Fibroblast of upper back skin (primary cell): ENCODE measurements around the gene KIAA0232.
A peak's percentile ranks its signal among the peaks of the same experiment; 100 is the strongest.
"Not testable (repeated sequence)": the region's sequence is repeated elsewhere in the genome, so short reads cannot be mapped to it uniquely, and the experiment has no call there.

Experiments used
- DNase-seq: peaks from one replicate; pipeline ENCODE4 v3.0.0-alpha.2; 2013

KIAA0232 gene

GRCh38 chr4:6815029-6815836 lies 32.7 kb downstream of the KIAA0232 start:
- no peak for DNase-seq

- DNase-seq = no peak
These were observed 36.8 kb downstream of the KIAA0232 start for GRCh38 chr4:6819295-6819694.

GRCh38 chr4:6820695-6821094 lies 38.2 kb downstream of the KIAA0232 start:
- no peak for DNase-seq

GRCh38 chr4:6824071-6824470 lies 41.5 kb downstream of the KIAA0232 start:
- no peak for DNase-seq

GRCh38 chr4:6824772-6825402 lies 42.4 kb downstream of the KIAA0232 start:
- no peak for DNase-seq

GRCh38 chr4:6825403-6825802 lies 42.9 kb downstream of the KIAA0232 start:
- no peak for DNase-seq

GRCh38 chr4:6826781-6827508 lies 44.4 kb downstream of the KIAA0232 start:
- no peak for DNase-seq

GRCh38 chr4:6829086-6829485 lies 46.6 kb downstream of the KIAA0232 start:
- no peak for DNase-seq

- no peak for DNase-seq
These were observed 52.3 kb downstream of the KIAA0232 start for GRCh38 chr4:6834867-6835266.

GRCh38 chr4:6835616-6836015 lies 53.1 kb downstream of the KIAA0232 start:
- DNase-seq = not testable (repeated sequence)

- DNase-seq = not testable (repeated sequence)
These were observed 54.6 kb downstream of the KIAA0232 start for GRCh38 chr4:6837106-6837505.

GRCh38 chr4:6839579-6839978 lies 57.1 kb downstream of the KIAA0232 start:
- DNase-seq = no peak

- DNase-seq = peak; percentile 42
These were observed 57.8 kb downstream of the KIAA0232 start for GRCh38 chr4:6840062-6840976.

GRCh38 chr4:6845027-6845426 lies 62.5 kb downstream of the KIAA0232 start:
- no peak for DNase-seq

- no peak for DNase-seq
These were observed 63.0 kb downstream of the KIAA0232 start for GRCh38 chr4:6845574-6845973.

- no peak for DNase-seq
These were observed 64.7 kb downstream of the KIAA0232 start for GRCh38 chr4:6847178-6847577.

GRCh38 chr4:6848717-6849305 lies 66.3 kb downstream of the KIAA0232 start:
- no peak for DNase-seq

GRCh38 chr4:6849691-6850090 lies 67.2 kb downstream of the KIAA0232 start:
- DNase-seq = no peak

GRCh38 chr4:6851431-6851830 lies 68.9 kb downstream of the KIAA0232 start:
- DNase-seq = no peak

- DNase-seq = no peak
These were observed 69.4 kb downstream of the KIAA0232 start for GRCh38 chr4:6851962-6852361.

- no peak for DNase-seq
These were observed 70.1 kb downstream of the KIAA0232 start for GRCh38 chr4:6852582-6852981.

- DNase-seq = no peak
These were observed 71.7 kb downstream of the KIAA0232 start for GRCh38 chr4:6854098-6854744.
